Natural killer cell treated with Interleukin-12 subunit alpha and Interleukin-12 subunit beta and Interleukin-15 and Interleukin-18, amount 100 ng/mL, for 72 hours (primary cell): ENCODE data around the gene PRRT3. TPM values are rescaled to one million over a fixed set of nuclear protein-coding genes. Genes with fewer than 3 reads are reported as not detected.
A peak's percentile ranks its signal among the peaks of the same experiment; 100 is the strongest.
"Not testable (repeated sequence)": the region's sequence is repeated elsewhere in the genome, so short reads cannot be mapped to it uniquely, and the experiment has no call there.

ENCODE experiments used
- ATAC-seq, 2 donors: fragments of 150-1000 bp; cut with Tn5 transposase in 1 of 2; sonication (Bioruptor Pico), chemical (Tn5 transposase) in 1 of 2; 2 replicates each; pipeline ENCODE4 v1.10.0; 2021
- DNase-seq: peaks from one replicate; pipeline ENCODE4 v3.0.0; 2022; ENCODE audit warnings: low spot score
- H3K27ac Mint-ChIP-seq, 2 donors: 1 replicate in 1 of 2; 2 replicates in 1 of 2; pipeline ENCODE4 v1.8.0; 2022; ENCODE audit warnings: mixed read lengths in 2 of 2, mild to moderate bottlenecking in 1 of 2, moderate library complexity in 1 of 2
- H3K27me3 Mint-ChIP-seq, 2 donors: 1 replicate in 1 of 2; 2 replicates in 1 of 2; pipeline ENCODE4 v1.8.0; 2022; ENCODE audit warnings: mixed read lengths in 2 of 2
- H3K36me3 Mint-ChIP-seq: one replicate; pipeline ENCODE4 v1.8.0; 2022; ENCODE audit warnings: mixed read lengths
- H3K4me1 Mint-ChIP-seq, 2 donors: 1 replicate in 1 of 2; 2 replicates in 1 of 2; pipeline ENCODE4 v1.8.0; 2022; ENCODE audit warnings: low read depth in 2 of 2, mixed read lengths in 2 of 2, mild to moderate bottlenecking in 1 of 2
- H3K4me3 Mint-ChIP-seq: one replicate; pipeline ENCODE4 v1.8.0; 2022; ENCODE audit warnings: mixed read lengths
- H3K9me3 Mint-ChIP-seq: 2 replicates; pipeline ENCODE4 v1.8.0; 2022; ENCODE audit warnings: mixed read lengths
- total RNA-seq, 2 donors: library from RNA; stranded (reverse); gene quantifications; one replicate each; pipeline ENCODE4 v1.2.3, GENCODE V29; 2022

Gene PRRT3
- total RNA-seq, 2 donors from 2014 or later, result 13.4 to 13.7 TPM

DNA sequence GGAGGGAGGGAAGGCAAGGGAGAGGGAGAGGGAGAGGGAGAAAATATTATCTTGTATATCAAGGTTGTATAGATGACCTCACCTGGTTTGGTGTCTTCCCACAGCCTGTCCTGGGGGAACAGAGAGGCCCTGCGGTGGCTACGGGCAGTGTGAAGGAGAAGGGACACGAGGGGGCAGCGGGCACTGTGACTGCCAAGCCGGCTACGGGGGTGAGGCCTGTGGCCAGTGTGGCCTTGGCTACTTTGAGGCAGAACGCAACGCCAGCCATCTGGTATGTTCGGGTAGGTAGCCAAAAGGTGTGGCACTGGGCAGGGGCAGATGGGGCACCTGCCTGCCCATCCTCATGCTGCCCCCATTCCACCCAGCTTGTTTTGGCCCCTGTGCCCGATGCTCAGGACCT, 11.5 kb downstream of the PRRT3 start:
- no peak overlapping the region for H3K27ac Mint-ChIP-seq
- no peak overlapping the region for H3K4me3 Mint-ChIP-seq
- no peaks in the 10 kb centered on the region for H3K27me3 Mint-ChIP-seq
- peaks cover 4 to 11% of the 10 kb centered on the region in 2 donors for H3K4me1 Mint-ChIP-seq
- H3K9me3 Mint-ChIP-seq, result no peaks in the 10 kb centered on the region
- DNase-seq, result no peak
- no peak for ATAC-seq
- peaks cover 4% of the 10 kb centered on the region for H3K36me3 Mint-ChIP-seq

DNA sequence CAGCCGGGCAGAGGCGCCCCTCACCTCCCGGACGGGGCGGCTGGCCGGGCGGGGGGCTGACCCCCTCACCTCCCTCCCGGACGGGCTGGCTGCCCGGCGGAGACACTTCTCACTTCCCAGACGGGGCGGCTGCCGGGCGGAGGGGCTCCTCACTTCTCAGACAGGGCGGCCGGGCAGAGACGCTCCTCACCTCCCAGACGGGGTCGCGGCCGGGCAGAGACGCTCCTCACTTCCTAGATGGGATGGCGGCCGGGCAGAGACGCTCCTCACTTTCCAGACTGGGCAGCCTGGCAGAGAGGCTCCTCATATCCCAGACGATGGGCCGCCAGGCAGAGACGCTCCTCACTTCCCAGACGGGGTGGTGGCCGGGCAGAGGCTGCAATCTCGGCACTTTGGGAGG, 12.3 kb downstream of the PRRT3 start:
- not testable (repeated sequence) for H3K27me3 Mint-ChIP-seq, ATAC-seq, H3K36me3 Mint-ChIP-seq, DNase-seq, H3K27ac Mint-ChIP-seq, H3K4me3 Mint-ChIP-seq, H3K9me3 Mint-ChIP-seq
- H3K4me1 Mint-ChIP-seq, result peaks cover 12 to 20% of the 10 kb centered on the region in 2 donors

DNA sequence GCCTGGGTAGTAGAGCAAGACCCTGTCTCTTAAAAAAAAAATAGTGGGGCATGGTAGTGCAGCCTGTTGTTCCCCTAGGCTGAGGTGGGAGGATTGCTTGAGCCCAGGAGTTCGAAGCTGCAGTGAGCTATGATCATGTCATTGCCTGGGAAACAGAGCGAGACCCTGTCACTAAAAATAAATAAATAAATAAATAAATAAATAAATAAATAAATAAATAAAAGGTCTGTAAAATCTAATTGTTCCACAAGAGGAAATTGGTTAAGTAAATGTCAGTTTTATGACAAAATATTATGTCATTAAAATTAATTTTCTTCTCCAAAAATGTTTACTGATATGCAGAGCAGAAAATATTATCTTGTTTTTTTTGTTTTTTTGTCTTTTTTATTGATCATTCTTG, 13.2 kb downstream of the PRRT3 start:
- no peaks in the 10 kb centered on the region for H3K27me3 Mint-ChIP-seq
- ATAC-seq, result no peak
- no peak overlapping the region for H3K27ac Mint-ChIP-seq

DNA sequence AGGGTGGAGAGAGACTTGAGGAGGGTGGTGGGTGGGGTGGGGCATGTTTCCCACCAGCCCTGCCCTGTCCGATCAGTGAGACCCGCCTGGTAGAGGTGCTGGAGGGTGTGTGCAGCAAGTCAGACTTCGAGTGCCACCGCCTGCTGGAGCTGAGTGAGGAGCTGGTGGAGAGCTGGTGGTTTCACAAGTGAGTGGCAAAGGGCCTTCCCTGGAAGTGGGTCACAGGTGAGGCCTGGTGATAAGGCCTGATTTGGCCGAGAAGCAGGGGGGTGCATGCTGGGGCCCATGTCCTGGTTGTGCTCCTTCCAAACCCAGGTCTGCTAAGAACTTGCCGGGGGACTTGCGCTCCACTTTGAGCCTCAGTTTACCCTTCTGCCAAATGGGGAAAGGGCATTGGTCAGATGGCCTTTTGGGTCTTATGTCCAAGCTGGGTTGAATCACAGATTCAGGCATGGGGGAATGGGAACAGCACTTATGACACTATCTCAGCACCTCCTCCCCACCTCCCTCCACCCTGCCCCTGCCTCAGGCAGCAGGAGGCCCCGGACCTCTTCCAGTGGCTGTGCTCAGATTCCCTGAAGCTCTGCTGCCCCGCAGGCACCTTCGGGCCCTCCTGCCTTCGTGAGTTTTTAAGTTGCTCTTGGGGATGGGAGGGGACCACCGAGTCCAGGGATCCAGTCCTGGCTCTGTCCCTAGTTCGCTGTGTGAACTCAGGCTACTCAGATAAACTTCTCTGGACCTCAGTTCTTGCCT, 14.5 kb downstream of the PRRT3 start:
- no peak for DNase-seq
- peaks cover 4% of the 10 kb centered on the region for H3K36me3 Mint-ChIP-seq
- peaks cover 27 to 30% of the 10 kb centered on the region in 2 donors for H3K4me1 Mint-ChIP-seq
- no peaks in the 10 kb centered on the region for H3K27me3 Mint-ChIP-seq
- no peak overlapping the region for H3K27ac Mint-ChIP-seq
- no peak for ATAC-seq
- H3K4me3 Mint-ChIP-seq, result no peak overlapping the region
- H3K9me3 Mint-ChIP-seq, result no peaks in the 10 kb centered on the region

More for the DNA sequence above, 13.2 kb downstream of the PRRT3 start:
- no peak for DNase-seq
- peaks cover 21 to 27% of the 10 kb centered on the region in 2 donors for H3K4me1 Mint-ChIP-seq
- no peaks in the 10 kb centered on the region for H3K9me3 Mint-ChIP-seq
- H3K4me3 Mint-ChIP-seq, result no peak overlapping the region
- peaks cover 4% of the 10 kb centered on the region for H3K36me3 Mint-ChIP-seq

DNA sequence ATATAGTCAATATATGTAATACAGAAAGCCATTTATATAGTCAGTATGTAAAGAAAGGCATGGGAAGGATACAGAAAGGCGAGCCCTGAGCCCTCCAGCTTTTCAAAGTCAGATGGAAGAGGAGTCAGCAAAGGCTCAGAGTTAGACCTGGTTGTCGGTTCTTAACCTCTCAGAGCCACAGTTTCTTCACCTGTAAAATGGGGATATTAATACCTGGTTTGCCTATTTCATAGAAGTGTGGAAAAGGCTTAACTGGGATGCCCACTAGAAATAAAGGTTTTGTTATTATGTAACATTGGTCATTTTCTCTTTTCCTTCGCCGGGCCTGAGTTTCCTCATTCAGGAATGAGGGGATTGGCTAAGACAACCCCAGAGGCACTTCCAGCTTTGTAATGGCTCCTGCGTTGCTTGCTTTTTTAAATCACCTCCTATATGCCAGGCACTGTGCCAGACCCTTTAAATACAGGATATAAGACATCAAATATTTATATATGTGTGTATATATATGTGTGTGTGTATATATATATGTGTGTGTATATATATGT, 16.2 kb downstream of the PRRT3 start:
- H3K36me3 Mint-ChIP-seq, result peaks cover 4% of the 10 kb centered on the region
- H3K27me3 Mint-ChIP-seq, result no peaks in the 10 kb centered on the region
- ATAC-seq, result no peak
- no peak for DNase-seq
- peak overlapping the region; percentile 99 for H3K4me3 Mint-ChIP-seq
- peak overlapping the region in 1 of 2 donors; percentile 98 for H3K27ac Mint-ChIP-seq
- H3K4me1 Mint-ChIP-seq, result peaks cover 34 to 37% of the 10 kb centered on the region in 2 donors
- H3K9me3 Mint-ChIP-seq, result no peaks in the 10 kb centered on the region

DNA sequence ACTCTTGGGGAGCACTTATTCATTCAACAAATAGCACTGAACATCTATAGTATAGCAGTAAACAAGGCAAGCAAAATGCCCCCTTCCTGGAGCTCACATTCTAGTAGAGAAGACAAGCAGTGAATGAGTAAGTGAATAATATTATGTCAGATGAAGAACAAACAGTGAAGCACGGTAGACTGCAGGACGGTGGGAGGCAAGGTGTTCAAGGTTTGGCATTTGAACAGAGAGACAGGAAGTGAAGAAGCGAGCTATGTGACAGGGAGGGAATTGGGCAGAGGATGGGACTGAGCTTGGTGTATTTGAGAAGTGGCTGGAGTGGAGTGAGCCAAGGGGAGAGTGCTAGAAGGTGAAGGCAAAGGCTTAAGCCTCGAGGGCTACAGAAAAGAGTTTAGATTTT, 17.2 kb downstream of the PRRT3 start:
- Mint-ChIP-seq H3K9me3 (no peaks in the 10 kb centered on the region), H3K27me3 (no peaks in the 10 kb centered on the region), H3K4me1 (peaks cover 34 to 37% of the 10 kb centered on the region in 2 donors), H3K27ac (peak overlapping the region; percentile 98 to 99), H3K36me3 (peaks cover 4% of the 10 kb centered on the region), H3K4me3 (peak overlapping the region; percentile 99)
- no peak for DNase-seq
- ATAC-seq, result no peak

DNA sequence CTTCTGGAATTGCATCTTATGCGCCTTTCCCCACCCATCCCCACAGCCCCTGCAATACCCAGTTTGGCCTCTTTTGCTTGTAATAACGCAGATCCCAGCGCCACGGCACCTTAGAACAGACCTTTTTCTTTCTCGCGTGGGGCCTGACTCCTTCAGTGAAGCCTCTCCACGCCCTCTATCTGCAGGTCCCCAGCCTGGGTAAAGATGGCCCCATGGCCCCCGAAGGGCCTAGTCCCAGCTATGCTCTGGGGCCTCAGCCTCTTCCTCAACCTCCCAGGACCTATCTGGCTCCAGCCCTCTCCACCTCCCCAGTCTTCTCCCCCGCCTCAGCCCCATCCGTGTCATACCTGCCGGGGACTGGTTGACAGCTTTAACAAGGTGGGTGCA, 18.0 kb downstream of the PRRT3 start:
- ATAC-seq (no peak), DNase-seq (no peak)
- Mint-ChIP-seq H3K4me1 (peaks cover 34 to 37% of the 10 kb centered on the region in 2 donors), H3K4me3 (peak overlapping the region; percentile 99), H3K9me3 (no peaks in the 10 kb centered on the region), H3K27ac (peak overlapping the region; percentile 98 to 99), H3K36me3 (peaks cover 4% of the 10 kb centered on the region), H3K27me3 (no peaks in the 10 kb centered on the region)

DNA sequence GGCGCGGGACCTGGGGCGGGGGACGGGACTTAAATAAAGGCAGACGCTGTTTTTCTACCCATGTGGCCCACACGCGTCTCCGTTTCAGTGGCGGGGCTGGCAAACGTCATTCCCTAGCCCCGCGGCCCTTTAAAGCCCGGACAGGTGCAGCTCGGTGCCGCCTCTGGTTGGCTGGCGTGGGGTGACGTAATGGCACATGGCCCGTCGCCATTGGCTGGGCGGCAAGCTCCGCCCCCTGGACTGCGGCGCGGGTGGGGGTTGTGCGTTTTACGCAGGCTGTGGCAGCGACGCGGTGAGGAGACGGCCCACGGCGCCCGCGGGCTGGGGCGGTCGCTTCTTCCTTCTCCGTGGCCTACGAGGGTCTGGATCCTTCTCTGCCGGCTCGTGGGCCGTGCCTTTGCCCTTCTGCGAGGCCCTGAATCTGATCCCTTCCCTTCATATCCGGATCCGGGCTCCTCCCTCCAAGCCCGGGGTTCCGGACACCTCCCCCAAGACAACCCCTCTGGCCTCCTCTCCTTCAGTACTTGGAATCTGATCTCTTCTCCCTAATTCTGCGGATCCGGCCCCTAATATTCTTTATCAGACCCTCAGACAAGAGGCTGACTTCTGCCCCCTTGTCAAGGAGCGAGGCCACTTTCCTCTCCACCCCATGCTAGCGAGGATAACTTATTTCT, 18.5 kb downstream of the PRRT3 start, which contains the start of gene CRELD1:
Gene CRELD1 (plus strand): TSS at position 274 of the 674 bp plus-strand sequence. CDS start 605 bp downstream, outside the sequence.
- H3K27ac Mint-ChIP-seq, result peak within 1 kb of the TSS; percentile 98 to 99
- ATAC-seq (peak; percentile 90 to 93), DNase-seq (peak; percentile 98)
- H3K36me3 Mint-ChIP-seq, result peaks cover 4% of the 10 kb centered on the region
- peak within 1 kb of the TSS; percentile 99 for H3K4me3 Mint-ChIP-seq
- peaks cover 34 to 37% of the 10 kb centered on the region in 2 donors for H3K4me1 Mint-ChIP-seq
- H3K27me3 Mint-ChIP-seq, result no peaks in the 10 kb centered on the region
- no peaks in the 10 kb centered on the region for H3K9me3 Mint-ChIP-seq

DNA sequence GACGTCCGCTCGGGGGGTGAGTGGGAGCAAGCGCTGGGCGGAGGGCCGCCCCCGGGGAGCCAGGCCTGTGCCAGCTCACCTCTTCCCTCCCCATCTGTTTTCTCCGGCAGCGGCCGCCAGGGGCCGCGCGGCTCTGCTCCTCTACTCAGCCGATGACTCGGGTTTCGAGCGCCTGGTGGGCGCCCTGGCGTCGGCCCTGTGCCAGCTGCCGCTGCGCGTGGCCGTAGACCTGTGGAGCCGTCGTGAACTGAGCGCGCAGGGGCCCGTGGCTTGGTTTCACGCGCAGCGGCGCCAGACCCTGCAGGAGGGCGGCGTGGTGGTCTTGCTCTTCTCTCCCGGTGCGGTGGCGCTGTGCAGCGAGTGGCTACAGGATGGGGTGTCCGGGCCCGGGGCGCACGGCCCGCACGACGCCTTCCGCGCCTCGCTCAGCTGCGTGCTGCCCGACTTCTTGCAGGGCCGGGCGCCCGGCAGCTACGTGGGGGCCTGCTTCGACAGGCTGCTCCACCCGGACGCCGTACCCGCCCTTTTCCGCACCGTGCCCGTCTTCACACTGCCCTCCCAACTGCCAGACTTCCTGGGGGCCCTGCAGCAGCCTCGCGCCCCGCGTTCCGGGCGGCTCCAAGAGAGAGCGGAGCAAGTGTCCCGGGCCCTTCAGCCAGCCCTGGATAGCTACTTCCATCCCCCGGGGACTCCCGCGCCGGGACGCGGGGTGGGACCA, 19.2 kb downstream of the PRRT3 start:
- peak; percentile 92 for DNase-seq
- peak overlapping the region; percentile 99 for H3K4me3 Mint-ChIP-seq
- no peaks in the 10 kb centered on the region for H3K27me3 Mint-ChIP-seq
- H3K4me1 Mint-ChIP-seq, result peaks cover 32 to 37% of the 10 kb centered on the region in 2 donors
- no peaks in the 10 kb centered on the region for H3K9me3 Mint-ChIP-seq
- peaks cover 4% of the 10 kb centered on the region for H3K36me3 Mint-ChIP-seq
- H3K27ac Mint-ChIP-seq, result peak overlapping the region; percentile 98 to 99
- peak; percentile 88 for ATAC-seq

DNA sequence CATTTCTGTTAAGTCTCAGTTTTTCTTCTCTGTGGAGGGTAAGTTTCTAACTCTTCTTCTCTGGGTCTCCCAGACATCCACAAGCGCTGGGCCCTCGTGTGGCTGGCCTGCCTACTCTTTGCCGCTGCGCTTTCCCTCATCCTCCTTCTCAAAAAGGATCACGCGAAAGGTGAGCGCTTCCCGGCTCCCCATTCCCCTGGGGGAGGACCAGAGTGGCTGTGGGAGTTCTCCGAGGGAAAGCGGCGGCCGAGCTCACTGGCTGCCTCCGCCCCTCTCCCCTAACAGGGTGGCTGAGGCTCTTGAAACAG, 19.7 kb downstream of the PRRT3 start:
- H3K27ac Mint-ChIP-seq, result peak overlapping the region; percentile 98 to 99
- no peak for ATAC-seq
- H3K36me3 Mint-ChIP-seq, result peaks cover 4% of the 10 kb centered on the region

DNA sequence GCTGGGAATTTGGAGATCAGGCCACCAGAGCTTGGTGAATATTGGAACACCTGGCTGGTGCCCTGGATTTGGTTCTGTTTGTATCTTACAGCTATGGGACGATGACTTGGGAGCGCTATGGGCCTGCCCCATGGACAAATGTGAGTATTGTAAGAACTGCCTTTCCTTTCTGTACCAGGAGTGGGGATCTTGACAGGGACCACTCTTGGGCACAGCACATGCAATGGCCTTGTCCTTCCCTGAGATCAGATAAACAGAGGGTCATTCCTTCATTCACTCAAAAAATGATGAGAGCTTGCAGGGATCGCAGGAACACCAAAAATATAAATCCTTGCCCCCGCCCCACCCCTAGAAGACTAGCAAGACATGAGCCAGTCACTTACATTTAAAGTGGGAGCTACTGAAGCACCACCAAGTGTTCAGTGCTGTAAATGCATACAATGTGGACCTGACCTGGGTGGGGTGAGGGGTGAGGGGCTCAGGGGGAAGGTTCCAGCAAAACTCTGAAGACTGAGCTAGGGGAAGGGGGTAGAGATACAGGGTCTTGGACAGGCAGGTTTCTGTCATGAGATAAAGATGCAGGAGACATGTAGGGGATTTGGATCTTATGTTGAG, 21.3 kb downstream of the PRRT3 start:
- Mint-ChIP-seq H3K27ac (peak overlapping the region in 1 of 2 donors; percentile 76), H3K4me3 (no peak overlapping the region), H3K9me3 (no peaks in the 10 kb centered on the region), H3K36me3 (no peaks in the 10 kb centered on the region), H3K27me3 (no peaks in the 10 kb centered on the region), H3K4me1 (peaks cover 23 to 35% of the 10 kb centered on the region in 2 donors)
- no peak for ATAC-seq
- DNase-seq, result no peak

More for the DNA sequence above, 19.7 kb downstream of the PRRT3 start:
- H3K9me3 Mint-ChIP-seq, result no peaks in the 10 kb centered on the region
- no peak for DNase-seq
- no peaks in the 10 kb centered on the region for H3K27me3 Mint-ChIP-seq
- peaks cover 31 to 37% of the 10 kb centered on the region in 2 donors for H3K4me1 Mint-ChIP-seq
- H3K4me3 Mint-ChIP-seq, result peak overlapping the region; percentile 99

DNA sequence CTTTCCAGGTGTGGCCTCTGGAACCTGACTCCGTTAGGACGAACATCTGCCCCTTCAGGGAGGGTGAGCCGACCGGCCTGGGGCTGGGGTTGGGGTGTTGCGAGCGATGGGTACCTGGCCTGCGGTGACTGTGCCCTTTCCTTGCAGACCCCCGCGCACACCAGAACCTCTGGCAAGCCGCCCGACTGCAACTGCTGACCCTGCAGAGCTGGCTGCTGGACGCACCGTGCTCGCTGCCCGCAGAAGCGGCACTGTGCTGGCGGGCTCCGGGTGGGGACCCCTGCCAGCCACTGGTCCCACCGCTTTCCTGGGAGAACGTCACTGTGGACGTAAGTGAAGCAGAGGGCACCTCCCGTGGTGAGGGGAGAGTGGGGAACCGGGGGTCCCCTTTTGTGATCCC, 24.1 kb downstream of the PRRT3 start:
- peaks cover 0 to 17% of the 10 kb centered on the region in 2 donors for H3K27me3 Mint-ChIP-seq
- no peaks in the 10 kb centered on the region for H3K9me3 Mint-ChIP-seq
- H3K4me3 Mint-ChIP-seq, result no peak overlapping the region
- H3K36me3 Mint-ChIP-seq, result no peaks in the 10 kb centered on the region
- H3K27ac Mint-ChIP-seq, result no peak overlapping the region
- DNase-seq (no peak), ATAC-seq (no peak)
- H3K4me1 Mint-ChIP-seq, result peaks cover 3 to 10% of the 10 kb centered on the region in 2 donors

DNA sequence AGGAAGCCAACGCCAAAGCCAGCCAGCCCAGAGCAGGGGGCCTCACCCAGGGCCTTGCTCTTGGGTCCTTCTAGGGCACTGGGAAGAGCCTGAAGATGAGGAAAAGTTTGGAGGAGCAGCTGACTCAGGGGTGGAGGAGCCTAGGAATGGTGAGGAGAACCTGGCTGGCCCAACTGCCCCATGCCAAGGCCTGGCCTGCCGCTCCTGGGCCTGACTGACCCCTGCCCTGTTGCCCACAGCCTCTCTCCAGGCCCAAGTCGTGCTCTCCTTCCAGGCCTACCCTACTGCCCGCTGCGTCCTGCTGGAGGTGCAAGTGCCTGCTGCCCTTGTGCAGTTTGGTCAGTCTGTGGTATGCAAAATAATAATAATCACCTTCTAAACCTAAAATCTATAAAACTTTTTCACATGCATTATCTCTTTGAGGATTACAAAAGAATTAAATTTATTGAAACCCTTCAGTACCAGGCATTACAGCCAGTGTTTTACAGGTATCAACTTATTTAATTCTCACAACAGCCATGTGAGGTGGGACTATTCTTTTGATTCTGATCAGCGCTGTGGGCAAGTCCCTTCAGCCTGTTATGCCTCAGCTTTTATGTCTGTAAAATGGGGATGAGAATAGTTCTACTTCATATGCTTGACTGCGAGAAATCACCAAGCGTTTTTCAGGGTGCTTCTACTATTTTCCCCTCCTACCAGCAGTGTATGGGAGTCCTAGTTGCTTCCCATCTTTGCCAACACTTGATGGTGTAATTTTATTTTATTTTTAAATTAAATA, 33.8 kb downstream of the PRRT3 start:
- Mint-ChIP-seq H3K27me3 (peaks cover 0 to 6% of the 10 kb centered on the region in 2 donors), H3K27ac (no peak overlapping the region), H3K36me3 (no peaks in the 10 kb centered on the region), H3K9me3 (no peaks in the 10 kb centered on the region), H3K4me1 (peaks cover 0 to 4% of the 10 kb centered on the region in 2 donors), H3K4me3 (no peak overlapping the region)
- no peak for ATAC-seq
- no peak for DNase-seq
